ENCODE measurements around the gene HSD17B8.

- TF ChIP-seq CTCF (IDR thresholded peaks at IDR 0.05) (no peak), POLR2A (IDR thresholded peaks at IDR 0.05) (no peak)
Measured at GRCh38 chr6:33166811-33167210, 37.6 kb upstream of the HSD17B8 start.
